GM19099 (cell line): ENCODE data around the gene AK4.

Experiments
- POLR2A ChIP-seq: IDR thresholded peaks from 3 replicates; pipeline ENCODE4 v1.6.1; 2011; ENCODE audit warnings: low read depth; ENCODE audit not compliant: insufficient read length; ENCODE audit errors: extremely low read depth

Gene AK4

DNA sequence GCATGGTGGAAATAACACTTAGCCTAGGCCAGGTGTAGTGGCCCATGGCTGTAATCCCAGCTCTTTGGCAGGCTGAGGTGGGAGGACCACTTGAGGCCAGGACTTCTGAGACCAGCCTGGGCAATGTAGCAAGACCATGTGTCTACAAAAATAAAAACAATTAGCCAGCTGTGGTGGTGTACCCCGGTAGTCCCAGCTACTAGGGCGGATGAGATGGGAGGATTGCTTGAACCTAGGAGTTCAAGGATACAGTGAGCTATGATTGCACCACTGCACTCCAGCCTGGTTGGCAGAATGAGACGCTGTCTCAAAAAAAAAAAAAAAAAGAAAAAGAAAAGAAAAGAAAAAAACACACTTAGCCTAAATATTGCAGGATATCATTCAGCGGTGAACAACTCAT, 20.9 kb downstream of the AK4 start:
- TF ChIP-seq POLR2A: no peak

DNA sequence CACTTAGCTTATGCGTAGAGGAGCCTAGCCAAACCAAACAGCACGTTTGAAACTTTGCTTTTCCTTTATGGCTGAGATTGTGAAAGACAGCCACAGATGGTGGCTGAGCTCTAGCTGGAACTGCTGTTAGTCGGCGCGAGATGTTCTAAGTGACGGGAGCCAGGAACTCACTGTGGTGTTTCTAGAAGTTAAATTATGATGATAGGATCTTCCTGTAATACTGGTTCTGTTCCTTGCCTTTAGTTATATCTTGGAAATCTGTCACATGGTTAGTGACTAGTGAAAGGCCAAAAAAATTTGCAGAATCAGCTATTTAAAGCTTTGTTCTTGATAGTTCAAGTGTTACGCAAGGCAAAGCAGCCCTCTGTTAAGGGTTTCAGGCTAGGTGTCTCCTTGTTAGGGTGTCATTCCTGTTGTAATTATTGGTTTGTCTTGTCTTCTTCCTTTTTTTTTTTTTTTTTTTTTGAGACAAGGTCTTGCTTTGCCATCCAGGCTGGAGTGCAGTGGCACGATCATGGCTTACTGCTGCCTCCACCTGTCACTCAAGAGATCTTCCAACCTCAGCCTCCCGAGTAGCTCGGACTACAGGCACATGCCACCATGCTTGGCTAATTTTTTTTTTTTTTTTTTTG, 22.6 kb downstream of the AK4 start:
- TF ChIP-seq POLR2A: no peak

DNA sequence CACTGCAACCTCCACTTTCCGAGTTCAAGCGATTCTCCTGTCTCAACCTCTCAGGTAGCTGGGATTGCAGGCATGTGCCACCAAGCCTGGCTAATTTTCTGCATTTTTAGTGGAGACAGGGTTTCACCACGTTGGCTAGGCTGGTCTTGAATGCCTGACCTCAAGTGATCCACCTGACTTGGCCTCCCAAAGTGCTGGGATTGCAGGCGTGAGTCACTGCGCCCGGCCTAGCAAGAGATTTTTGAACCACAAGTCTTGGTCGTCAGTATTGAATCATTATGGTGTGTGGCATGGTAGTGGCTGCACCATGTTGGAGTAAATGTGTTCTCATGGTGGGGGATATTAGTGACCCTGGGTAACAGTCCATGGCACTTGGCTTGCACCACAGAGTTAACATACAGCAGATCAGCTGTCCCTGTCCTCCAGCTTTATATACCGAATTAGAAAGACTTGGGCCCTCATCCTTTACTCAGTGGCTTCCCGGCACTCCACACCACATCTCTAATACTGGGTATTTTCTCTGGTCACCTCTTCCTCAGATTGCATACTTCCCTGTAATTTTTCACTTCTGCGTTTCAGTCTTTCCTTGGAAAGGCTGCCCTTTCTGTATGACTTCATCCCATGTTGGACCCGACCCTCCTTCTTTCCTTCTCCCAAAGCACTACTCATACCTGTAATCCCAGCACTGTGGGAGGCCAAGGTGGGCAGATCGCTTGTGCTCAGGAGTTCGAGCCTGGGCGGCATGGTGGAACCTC, 25.1 kb downstream of the AK4 start:
- no peak for TF ChIP-seq POLR2A

DNA sequence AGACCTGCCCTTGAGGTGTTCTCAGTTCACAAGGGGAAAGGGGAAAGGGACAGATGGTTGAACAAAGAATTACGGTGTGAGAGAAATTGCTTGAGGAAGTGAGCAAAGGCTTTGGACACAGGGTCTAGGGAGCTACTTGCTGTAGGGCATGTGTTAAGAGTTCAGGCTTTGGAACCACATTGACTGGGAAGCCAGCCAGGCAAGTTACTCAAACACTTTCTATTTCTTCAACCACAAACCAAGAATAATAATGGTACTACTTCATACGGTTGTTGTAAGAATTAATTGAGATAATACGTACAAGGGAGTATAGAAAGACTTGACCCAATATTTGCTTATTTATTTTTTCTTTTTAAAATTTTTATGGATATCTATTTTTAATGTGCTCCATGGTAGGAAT, 26.6 kb downstream of the AK4 start:
- TF ChIP-seq POLR2A: no peak

DNA sequence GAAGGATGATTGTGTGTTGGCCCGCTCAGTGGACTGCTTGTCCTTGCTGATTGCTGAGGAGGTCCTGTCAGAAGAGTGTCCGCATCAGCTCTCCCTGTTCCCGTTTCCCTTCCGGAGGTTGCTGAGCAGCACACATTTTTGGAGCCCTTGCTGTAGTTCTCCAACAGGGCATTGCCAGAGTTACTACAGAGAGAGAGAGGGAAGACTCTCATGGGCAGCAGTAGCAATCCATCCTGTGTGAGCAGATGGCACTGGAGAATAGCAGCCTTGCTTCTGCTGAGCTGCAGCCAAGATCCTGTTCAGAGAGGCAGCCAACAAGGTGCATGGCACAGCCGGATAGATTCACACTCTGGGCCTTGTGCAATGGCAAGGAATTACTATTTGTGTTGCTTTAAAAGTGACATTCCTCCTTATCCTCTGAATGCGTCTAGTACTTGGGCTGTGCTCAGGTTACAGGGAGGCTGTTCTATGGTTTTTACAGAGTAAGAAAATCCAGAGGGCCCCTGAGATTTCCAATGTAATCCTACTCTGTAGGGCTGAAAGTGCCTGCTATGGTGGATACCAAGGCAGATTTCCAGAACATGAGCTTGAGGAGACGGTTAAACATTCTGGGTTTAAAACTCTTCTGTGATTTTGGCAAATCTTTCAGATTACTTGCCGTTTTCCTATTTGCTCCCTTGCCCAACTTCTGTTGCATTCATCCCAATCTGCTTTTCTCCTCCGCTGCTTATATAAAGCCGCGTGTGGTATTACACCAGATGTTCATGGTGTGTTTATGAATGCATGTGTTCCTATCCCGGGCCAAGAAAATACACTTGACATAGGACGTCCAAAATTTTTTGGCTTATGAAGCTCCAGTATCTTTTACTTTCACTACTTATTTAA, 27.4 kb downstream of the AK4 start:
- TF ChIP-seq POLR2A: no peak

DNA sequence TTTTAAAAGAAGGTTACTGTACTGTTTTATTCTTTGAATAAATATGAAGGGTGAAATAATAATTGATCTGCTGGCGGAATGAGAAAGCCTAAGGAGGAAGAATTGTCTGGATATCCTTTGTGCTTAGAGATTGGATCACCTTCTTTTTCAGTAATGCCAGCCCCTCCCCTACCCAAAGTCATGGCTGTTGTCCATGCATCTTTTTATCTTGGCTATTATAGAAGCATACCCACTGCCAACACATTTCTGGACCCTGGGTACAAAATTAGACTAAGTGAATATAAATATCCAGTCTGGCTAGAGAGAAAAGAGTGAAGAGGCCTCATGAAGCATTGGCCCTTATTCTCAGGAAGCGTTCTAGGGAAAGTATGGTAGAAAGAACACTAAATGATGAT, 28.1 kb downstream of the AK4 start:
- no peak for TF ChIP-seq POLR2A

DNA sequence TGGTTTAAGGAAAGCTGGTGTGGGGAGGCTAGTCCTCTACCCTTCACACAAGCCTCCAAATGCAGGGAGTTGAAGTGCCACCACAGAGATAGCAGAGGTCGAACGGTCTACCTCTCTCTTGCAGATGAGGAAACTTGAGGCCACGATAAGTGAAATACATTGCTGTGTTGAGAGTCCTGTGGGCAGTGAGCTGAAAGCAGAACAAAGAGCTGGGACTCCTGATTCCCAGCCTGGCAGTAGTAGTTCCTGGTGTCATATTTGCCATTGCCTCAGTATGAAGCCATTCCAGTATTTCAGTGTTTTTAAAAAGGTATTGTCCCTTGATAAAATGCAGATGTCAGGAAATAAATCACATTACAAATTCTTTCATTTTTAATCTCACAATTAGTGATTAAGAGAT, 28.6 kb downstream of the AK4 start:
- TF ChIP-seq POLR2A: no peak

DNA sequence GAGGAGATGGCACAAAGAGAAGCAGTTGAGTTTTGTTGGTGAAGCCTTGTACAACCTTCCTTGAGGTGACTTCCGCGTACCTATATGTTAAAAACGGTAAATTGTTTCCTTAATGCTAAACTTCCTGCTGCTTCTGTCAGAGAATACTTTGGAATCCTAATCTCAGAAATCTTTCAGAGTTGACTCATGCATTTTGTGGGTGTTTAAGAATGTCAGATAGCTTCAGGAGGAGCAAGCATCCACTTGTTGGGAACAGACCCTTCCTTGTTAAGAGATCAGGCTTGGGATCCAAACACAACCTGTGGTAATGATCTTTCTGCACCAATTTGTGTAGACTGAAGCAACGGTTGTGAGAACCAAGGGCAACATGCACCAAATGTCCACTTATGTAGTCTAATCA, 29.5 kb downstream of the AK4 start:
- TF ChIP-seq POLR2A: no peak

DNA sequence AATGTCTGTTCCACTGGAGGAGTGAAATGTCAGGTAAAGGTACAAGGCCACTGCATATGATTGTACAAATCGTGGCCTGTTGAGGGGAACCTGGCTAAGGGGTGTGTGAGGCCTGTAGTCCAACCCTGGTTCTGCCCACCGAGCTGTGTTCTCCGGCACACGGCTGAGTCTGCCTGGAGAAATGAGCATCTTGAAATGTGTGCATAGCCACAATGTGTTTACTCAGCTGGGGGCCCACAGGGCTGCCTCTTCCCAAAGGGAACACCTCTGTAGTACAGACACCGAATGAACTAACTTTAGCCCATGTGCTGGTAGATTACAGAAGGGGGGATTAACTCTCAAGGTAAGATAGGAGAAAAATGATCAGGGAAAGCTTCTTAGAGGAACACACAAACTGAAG, 30.2 kb downstream of the AK4 start:
- no peak for TF ChIP-seq POLR2A

DNA sequence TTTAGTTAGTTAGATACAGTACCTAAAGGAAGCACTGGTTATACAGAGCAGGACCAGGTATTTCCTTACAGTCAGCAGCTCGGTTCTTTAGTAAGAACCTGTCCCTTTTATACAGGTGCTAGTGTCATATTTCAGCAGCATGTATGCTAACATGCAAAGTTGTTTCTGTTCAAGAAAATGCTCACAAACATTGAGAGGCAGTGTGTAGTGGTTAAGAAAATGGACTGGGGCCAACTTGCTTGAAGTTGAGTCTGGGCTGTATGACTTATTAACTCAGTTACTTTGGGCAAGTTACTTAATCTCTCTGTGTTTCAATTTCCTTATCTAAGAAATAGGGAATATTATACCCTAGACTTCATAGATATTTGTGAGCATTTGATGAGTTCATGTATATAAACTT, 31.1 kb downstream of the AK4 start:
- TF ChIP-seq POLR2A: no peak

DNA sequence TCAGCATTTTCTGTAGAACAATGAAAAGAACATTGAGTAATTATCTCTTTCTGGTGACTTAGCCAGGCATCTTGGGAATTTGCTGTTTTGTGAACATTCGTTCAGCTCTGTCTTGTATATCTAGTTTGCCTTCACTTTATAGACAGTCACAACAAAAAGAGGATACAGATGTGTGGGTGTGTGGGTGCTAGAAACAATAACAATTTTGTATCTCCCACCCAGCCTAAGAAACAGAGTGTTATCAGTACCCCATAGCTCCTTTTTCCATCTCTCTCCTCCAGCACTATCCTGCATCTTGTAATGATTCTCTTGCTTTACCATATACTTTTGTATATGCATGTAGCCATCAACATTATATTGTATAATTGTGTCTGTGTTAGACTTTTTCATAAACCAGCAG, 33.0 kb downstream of the AK4 start:
- no peak for TF ChIP-seq POLR2A

DNA sequence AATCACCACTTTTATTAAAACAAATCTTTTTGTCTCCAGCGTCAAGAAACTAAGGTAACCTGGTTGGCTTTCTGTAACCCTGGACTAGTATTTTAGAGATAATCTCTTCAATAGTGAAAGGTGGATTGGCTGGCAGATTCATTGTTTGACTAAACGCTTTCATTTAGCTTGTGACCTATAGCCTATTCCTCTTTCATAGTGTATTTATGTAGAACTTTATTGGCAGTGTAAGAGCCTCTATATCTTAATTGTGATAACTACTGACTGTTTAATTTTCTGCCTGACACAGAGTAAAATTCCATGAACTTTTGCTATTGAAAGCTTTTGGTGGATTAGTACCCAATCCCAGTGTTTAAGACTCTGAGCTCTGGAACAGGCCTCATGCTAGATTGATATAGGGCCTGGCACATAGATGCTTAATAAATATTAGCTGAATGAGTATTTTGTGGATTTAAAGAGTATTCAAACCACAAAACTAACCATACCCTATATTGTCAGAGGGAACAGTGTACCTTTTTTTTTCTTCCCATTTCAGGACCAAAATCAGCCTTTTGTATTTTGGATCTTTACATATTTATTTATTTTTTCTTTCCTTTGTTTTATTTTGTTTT, 34.8 kb downstream of the AK4 start:
- no peak for TF ChIP-seq POLR2A

DNA sequence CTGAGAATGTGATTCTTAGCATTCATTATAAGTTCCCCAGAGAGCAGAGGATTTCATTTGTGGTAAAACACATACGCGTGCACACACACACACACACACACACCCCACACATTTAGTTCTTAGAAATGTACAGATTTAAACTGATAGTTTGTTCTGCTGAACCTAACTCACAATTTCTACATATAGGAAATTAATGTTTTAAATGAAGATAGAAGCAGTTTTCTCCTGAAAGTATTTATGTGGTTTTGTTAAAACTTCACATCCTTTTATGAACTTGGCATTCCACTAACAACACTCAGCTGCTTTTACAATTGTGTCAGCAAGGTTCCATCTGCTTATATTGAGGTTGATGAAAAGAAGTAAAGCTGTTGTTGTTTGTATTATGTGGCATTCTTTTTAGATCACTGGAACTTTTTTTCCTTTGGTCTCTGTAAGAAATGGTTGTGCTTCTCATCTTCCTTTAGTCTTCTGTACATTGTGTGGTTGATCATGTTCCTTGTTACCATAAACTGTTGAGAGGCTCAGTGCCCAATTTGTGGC, 41.6 kb downstream of the AK4 start:
- TF ChIP-seq POLR2A: no peak

DNA sequence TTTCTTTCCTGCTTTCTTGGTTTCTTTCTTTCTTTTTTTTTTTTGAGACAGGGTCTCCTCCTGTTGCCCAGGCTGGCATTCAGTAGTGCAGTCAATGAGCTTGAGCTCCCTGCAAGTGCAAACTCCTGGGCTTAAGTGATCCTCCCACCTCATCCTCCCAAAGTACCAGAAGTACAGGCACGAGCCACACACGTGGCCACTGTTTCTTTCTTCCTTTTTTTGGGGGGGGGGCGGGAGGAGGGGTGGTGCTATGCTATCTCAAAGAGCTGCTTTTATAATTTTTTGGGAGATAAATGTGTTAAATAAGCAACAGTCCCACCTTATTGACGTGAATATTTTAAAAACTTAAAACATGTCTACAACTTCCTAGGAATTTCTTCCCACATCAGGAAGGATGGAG, 42.2 kb downstream of the AK4 start:
- no peak for TF ChIP-seq POLR2A

DNA sequence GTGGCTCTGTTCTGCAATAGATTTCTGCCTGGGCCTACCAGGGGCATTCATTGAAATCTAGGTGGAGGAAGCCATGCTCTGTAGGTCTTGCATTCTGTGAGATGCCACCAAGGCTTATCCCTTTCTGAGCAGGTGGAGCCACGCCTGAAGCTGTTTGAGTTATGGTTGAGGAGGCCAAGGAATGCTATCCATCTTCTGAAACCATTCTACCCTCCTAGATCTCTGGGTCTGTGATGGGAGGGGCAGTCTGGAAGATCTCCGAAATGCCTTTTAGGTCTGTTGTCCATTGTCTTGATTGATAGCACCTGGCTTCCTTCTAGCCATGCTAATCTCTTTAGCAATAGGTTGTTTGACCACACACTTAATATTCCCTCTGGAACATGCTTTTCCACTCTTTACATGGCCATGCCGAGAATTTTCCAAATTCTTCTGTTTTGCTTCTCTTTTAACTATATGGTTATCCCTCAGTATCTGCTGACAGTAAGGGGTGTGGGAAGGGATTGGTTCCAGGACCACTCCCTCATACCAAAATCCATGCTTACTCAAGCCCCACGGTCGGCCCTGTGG, 45.2 kb downstream of the AK4 start:
- TF ChIP-seq POLR2A: no peak
